GM21576 (cell line): ENCODE measurements around the gene RPS29.

ENCODE experiments used
- ATAC-seq: cut with Tn5 transposase; IDR thresholded peaks from one replicate; pipeline ENCODE4 v1.9.1; 2021; ENCODE audit warnings: mild to moderate bottlenecking, moderate library complexity; ENCODE audit not compliant: unreplicated experiment

The RPS29 gene

DNA sequence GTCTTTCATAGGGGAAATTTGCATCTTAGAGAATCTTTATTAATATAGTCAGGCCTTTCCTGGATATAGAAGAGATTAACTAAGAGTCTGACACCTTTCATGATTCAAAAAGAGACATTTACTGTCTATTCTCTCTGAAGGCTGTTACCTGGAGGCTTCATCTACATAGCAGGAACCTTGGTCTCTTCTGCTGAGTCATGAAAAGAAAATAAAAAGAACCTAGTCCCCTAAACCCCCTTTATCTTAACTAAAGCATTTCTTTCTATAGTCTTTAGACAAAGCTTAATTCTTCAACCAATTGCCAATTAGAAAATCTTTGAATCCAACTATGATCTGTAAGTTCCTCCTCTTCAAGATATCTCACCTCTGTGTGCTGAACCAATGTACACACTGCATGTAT, 33.1 kb downstream of the RPS29 start:
- ATAC-seq = no peak

DNA sequence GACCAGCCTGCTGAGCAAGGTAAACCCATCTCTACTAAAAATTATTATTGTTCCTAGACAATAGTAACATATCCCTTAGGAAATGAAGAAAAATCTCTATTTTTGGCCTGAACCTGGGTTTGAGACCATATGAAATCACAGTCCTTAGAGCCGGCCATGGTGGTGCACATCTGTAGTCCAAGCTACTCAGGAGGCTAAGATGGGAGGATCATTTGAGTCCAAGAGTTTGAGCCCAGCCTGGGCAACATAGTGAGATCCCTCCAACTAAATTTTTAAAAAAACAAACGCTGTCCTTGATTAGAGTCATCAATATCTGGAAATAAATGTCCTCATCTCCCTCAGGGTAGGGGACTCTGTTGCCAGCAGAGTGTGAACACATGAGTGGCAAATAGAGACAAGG, 34.6 kb downstream of the RPS29 start:
- ATAC-seq = no peak

DNA sequence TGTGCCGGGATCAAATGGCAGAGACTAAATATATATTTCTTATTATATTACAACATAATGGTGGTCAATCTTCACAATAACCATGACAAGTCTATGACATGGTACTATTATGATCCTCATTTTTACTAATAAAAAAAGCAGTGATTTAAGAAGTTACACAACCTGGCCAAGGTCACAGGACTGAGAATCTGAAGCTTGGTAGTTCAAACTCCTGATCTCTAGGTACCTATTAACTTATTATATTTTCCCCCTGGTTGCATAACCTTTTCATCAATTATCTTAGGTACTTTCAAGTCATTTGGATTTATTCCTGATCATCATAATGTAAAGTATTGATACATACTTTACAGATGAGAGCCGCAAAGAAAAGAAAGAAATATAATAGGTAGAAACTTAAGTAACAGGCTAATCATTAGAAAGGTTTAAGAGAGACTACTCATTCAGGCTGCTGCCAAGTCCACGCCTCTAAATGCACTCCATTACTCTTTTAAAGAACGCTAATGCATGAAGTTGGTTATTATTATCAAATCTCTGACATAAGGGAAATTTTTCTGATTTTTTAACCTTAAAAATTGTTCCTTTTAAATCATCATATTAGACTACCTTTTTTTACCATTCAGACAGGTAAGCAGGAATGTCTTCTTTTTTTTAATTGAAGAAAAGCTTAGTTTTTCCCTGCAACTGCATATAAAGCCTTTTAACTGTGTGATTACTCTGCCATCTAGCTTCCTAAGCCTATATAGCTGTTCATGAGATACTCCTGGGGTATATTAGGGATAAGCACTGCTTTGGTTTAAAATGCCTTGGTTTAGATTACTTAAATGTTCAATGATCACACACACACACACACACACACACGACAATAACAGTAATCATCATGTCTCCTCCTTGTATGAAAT, 35.6 kb downstream of the RPS29 start:
- ATAC-seq = no peak

DNA sequence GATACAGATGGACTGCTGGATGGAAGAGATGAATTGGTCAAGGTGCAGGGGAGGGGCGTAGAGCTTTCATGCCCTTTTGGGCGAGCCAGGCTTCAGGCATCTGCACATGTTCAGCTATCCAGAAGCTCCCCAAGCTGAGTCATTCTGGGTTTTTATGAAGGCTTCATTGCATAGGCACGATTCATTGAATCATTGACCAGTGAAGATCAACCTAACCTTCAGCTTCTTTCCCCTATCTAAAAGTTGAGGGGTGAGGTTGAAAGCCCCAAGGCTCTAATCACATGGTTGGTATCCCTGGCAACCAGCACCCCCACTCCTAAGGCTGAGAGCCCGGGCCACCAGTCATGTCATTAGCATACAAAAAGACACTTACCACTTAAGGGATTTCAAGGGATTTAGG, 36.3 kb downstream of the RPS29 start:
- ATAC-seq = no peak

DNA sequence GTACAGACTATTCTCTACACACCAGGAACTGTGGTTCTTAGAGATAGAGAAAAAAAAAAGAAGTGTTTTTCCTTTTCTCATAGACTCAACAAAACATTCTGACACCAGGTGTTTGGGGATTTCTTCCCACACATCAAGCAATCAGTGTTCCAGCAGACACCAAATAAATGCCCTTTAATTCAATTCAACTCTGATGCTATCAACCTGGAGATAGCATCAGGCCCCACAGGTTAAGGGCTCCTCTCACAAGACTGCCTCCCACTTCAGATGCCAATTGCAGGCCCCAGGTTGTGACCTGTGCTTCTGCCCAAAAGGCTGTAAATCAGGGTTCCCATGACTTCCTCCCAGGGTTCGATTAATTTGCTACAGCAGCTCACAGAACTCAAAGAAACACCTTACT, 36.7 kb downstream of the RPS29 start:
- ATAC-seq = no peak

DNA sequence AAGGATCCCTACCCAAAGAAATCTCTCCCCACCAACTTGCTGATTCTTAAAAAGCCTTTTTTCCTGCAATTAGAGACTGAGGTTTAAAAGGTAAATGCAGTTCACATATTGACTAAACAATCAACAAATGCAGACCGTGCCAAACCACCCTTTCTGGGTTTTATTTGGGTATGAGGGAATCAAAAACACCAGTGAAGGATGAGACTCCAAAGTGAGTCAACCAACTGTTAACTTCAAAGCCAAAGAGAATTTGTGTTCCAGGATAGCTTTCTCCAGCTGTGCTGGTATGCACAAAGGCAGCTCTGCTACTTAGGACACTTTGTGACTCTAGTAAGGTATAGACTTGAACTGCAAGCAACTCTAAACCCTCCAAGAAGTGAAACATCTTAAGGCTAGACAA, 39.4 kb downstream of the RPS29 start:
- no peak for ATAC-seq

DNA sequence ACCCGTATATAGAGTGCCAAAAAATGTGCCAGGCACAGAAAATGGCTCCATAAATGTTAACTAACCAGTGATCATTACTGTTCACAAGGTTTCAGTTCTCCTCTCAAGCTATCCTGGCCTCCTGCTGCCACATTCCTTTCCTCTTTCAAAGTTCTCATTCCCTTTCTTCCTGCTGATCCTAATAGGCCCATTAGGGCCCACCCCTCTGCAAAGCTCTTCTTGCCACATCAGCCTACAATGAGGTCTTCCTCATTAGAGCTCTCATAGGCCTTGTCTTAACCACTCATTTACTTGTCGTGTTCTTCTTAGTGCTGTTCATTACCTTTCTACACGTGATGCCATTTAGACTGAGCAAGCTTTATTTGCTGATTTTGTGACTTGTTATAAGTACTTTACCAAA, 40.5 kb downstream of the RPS29 start:
- ATAC-seq = no peak

DNA sequence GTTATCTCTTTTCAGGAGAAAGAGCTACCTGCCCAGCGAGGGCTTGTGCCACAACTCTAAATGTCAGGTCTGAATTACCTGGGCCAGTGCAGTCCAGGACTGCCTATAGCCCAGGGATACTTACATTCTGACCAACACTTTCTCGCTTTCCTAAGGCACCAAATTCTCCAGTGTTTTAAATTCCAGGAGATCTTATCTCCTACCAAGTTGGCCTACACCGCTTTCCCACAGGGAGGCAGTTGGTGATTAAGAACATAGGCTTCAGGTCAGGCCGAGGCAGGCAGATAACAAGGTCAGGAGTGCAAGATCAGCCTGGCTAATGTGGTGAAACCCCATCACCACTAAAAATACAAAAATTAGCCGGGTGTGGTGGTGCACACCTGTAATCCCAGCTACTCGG, 41.1 kb downstream of the RPS29 start:
- no peak for ATAC-seq

DNA sequence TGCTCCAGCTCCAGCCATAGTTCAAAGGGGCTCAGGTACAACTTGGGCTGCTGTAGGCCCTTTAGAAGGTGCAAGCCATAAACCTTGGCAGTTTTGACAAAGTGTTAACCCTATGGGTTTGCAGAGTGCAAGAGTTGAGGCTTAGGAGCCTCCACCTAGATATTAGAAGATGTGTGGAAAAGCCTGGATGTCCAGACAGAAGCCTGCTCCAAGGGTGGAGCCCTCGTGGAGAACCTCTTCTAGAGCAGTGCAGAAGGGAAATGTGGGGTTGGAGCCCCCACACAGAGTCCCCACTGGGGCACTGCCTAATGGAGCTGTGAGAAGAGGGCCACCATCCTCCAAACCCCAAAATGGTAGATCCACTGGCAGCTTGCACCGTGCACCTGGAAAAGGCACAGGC, 45.1 kb downstream of the RPS29 start:
- ATAC-seq = no peak

DNA sequence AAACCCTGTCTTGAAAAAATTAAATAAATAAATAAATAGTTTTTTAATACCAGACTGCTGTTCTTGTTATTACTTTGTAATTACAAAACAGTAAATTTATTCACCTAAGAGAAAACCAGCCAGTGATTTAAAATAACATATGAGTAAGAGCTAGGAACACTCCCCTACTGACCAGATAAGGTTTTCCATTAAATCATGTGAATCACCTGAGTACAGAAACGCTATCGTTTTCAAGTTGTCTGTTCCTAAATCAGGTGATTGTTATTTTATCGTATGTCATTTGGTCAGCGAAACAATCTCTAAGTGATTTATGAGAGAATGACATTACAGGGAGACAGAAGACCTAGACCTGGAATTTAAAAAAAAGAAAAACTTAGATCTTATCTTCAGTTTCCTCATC, 47.3 kb downstream of the RPS29 start:
- ATAC-seq = no peak
